K562 treated with DMSO at 1 percent for 24 hours (cell line): ENCODE results near the gene LRRC53. TPM values are rescaled to one million over a fixed set of nuclear protein-coding genes. Genes with fewer than 3 reads are reported as not detected.

ENCODE experiments used
- total RNA-seq: library from RNA; unstranded; fragments of 300-600 nt; gene quantifications from 2 replicates; pipeline ENCODE4 v1.2.3, GENCODE V29; 2022; ENCODE audit warnings: low read depth; ENCODE audit not compliant: insufficient read depth

The LRRC53 gene, protein sequence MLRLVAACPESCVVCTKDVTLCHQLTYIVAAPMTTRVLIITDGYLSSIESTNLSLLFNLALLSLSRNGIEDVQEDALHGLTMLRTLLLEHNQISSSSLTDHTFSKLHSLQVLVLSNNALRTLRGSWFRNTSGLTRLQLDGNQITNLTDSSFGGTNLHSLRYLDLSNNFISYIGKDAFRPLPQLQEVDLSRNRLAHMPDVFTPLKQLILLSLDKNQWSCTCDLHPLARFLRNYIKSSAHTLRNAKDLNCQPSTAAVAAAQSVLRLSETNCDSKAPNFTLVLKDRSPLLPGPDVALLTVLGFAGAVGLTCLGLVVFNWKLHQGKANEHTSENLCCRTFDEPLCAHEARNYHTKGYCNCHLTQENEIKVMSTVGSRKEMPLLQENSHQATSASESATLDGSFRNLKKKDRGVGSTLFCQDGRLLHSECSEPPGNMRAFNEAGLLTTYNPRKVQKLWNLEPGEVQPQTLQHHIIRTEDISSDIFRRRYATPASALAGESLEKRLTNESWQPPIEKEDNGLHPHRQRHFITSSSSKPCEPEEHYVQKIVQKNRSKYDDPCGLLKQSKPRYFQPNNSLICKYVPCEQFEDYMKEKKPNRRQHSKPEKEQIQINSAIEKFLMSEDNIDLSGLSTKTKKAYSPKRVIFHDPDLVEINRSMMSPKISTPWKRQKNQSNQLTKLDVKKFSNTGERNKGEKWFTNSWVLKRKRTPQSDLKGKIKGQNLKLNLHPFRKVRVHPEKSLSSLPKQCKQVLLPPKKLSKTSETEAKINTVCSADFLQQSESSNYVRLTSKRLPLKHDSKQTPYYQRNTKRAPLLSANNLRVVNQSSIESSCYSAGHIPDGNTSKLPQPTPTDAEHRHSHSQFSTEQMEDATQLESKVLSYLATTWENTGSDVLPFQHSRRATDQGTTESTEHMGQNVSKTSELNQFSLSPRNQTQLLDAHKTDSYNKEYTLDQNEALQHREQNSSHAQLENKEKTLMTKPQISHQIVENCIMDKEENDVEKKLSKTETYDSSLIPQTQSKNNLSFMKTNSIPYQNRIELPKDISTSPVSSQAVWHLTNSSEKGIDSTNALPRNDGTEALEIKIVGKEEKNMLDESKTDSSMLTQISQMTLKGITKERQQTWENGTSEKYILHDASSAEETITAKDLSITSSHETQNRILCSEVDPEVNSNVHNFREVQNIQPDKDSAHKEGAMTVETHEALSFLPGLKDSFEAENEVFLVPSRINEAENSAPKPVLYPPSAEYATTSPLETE
- total RNA-seq: not detected in 2 replicates

GRCh38 chr1:74512170-74512915 is at the start of gene LRRC53:
Gene LRRC53, minus strand, starts transcription at chr1:74512611. Its CDS starts 29,262 bp downstream, at chr1:74483349.

Other genes starting within 250 kb of the LRRC53 start
- not detected in 2 replicates for gene ERICH3, start 161.2 kb upstream of the LRRC53 start, total RNA-seq
- gene CRYZ, start 220.4 kb upstream of the LRRC53 start, total RNA-seq: 38.0 and 53.5 TPM in 2 replicates
- 12.5 and 13.0 TPM in 2 replicates for gene TYW3, start 220.5 kb upstream of the LRRC53 start, total RNA-seq